Stomach (tissue), 4 donors: ENCODE data around the gene FHOD3.

ENCODE experiments used
- CTCF ChIP-seq, 7 experiments: fragments of 450-650 bp in 4 of 7; fragments of 200-600 bp in 3 of 7; sonication (generic) in 3 of 7; IDR thresholded peaks; one replicate each; pipeline ENCODE4 v1.5.1; 2016 to 2019; ENCODE audit warnings: antibody characterized with exemption in 7 of 7, control low read depth in 2 of 7, mild to moderate bottlenecking in 1 of 7
- EP300 ChIP-seq: sonication (generic); formaldehyde crosslinking; IDR thresholded peaks from one replicate; pipeline ENCODE4 v1.6.1; 2017; ENCODE audit warnings: antibody characterized with exemption
- POLR2A ChIP-seq, 4 donors: fragments of 450-650 bp; IDR thresholded peaks; one replicate each; pipeline ENCODE4 v1.6.1; 2016; ENCODE audit warnings: antibody characterized with exemption in 4 of 4, control low read depth in 2 of 4, mild to moderate bottlenecking in 1 of 4, moderate library complexity in 1 of 4
- POLR2AphosphoS5 ChIP-seq, 3 donors: sonication (generic); formaldehyde crosslinking; IDR thresholded peaks; one replicate each; pipeline ENCODE4 v1.6.1; 2016; ENCODE audit warnings: antibody characterized with exemption in 3 of 3

GRCh38 chr18:36527051-36527450, 229.5 kb downstream of the FHOD3 start:
- TF ChIP-seq EP300 (no peak), CTCF (IDR thresholded peaks at IDR 0.05) (no peak), POLR2A (IDR thresholded peaks at IDR 0.05) (no peak), POLR2AphosphoS5 (IDR thresholded peaks at IDR 0.05) (no peak)
